ENCODE results near the gene SDK1.

GRCh38 chr7:3436112-3436511 is 135.1 kb downstream of the SDK1 start:
- no peak for TF ChIP-seq ELF4 (CRISPR knock-in tag; IDR thresholded peaks at IDR 0.05; ENCODE audit: low read depth)
- TF ChIP-seq MAX (CRISPR knock-in tag; IDR thresholded peaks at IDR 0.05): no peak
- no peak for TF ChIP-seq SP1 (CRISPR knock-in tag; conservative IDR thresholded peaks at IDR 0.05)
- TF ChIP-seq CTCF (IDR thresholded peaks at IDR 0.05): no peak
- no peak for TF ChIP-seq GABPB1 (CRISPR knock-in tag; IDR thresholded peaks at IDR 0.05)
- TF ChIP-seq GTF2I (CRISPR knock-in tag; conservative IDR thresholded peaks at IDR 0.05): no peak
- no peak for TF ChIP-seq ZNF281 (CRISPR knock-in tag; IDR thresholded peaks at IDR 0.05)
- TF ChIP-seq FOXP1 (CRISPR knock-in tag; IDR thresholded peaks at IDR 0.05; ENCODE audit: borderline replicate concordance): no peak
- TF ChIP-seq ZNF512 (CRISPR knock-in tag; IDR thresholded peaks at IDR 0.05; ENCODE audit: borderline replicate concordance): no peak
- TF ChIP-seq ZSCAN18 (CRISPR knock-in tag; IDR thresholded peaks at IDR 0.05): no peak

Measured in WTC11 (cell line).